ENCODE results near the gene MAGI1.

The MAGI1 gene

DNA sequence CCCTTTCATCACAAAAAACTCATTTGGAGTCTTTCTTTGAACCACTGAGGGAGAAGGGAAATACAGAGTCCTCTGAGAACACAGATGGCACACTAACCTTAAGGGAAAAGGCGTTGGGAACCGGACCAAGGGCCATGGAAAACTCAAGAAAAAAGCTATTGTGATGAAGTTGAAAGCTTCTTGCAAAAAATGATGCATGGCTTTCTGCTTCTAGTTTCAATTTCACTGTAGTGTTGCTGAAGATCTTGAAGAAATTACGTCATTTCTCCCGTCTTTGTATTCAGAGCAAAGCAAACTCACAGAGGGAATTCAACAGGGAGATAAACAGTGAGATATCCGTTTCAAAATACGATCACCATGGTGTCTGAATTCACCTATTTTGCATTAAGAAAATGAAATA lies 708.6 kb downstream of the MAGI1 start:
- H3K4me2 ChIP-seq: peak overlapping the region; percentile 21; the same call in 1 of the 2 replicates
- no peak overlapping the region for H3K27ac ChIP-seq
- no peaks in the 10 kb centered on the region for H3K4me1 ChIP-seq (ENCODE audit: low read depth, poor library complexity, severe bottlenecking)
- H3K4me3 ChIP-seq (IDR thresholded peaks at IDR 0.05; ENCODE audit: insufficient read depth, low read depth, low read length): no peak overlapping the region
- H3K79me2 ChIP-seq (ENCODE audit: insufficient read depth, low read depth): no peaks in the 10 kb centered on the region
- no peaks in the 10 kb centered on the region for H4K20me1 ChIP-seq (ENCODE audit: insufficient read depth)
- H3K27me3 ChIP-seq (ENCODE audit: insufficient read depth, low read depth): no peaks in the 10 kb centered on the region
- H2AFZ ChIP-seq (ENCODE audit: low read depth): peak overlapping the region; percentile 34; the same call in 1 of the 2 replicates
- TF ChIP-seq, protein P1, sequence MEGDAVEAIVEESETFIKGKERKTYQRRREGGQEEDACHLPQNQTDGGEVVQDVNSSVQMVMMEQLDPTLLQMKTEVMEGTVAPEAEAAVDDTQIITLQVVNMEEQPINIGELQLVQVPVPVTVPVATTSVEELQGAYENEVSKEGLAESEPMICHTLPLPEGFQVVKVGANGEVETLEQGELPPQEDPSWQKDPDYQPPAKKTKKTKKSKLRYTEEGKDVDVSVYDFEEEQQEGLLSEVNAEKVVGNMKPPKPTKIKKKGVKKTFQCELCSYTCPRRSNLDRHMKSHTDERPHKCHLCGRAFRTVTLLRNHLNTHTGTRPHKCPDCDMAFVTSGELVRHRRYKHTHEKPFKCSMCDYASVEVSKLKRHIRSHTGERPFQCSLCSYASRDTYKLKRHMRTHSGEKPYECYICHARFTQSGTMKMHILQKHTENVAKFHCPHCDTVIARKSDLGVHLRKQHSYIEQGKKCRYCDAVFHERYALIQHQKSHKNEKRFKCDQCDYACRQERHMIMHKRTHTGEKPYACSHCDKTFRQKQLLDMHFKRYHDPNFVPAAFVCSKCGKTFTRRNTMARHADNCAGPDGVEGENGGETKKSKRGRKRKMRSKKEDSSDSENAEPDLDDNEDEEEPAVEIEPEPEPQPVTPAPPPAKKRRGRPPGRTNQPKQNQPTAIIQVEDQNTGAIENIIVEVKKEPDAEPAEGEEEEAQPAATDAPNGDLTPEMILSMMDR (conservative IDR thresholded peaks at IDR 0.05; ENCODE audit: low read depth, low read length): no peak
- H3K36me3 ChIP-seq (ENCODE audit: insufficient read depth): no peaks in the 10 kb centered on the region
- H3K9ac ChIP-seq: no peak overlapping the region

DNA sequence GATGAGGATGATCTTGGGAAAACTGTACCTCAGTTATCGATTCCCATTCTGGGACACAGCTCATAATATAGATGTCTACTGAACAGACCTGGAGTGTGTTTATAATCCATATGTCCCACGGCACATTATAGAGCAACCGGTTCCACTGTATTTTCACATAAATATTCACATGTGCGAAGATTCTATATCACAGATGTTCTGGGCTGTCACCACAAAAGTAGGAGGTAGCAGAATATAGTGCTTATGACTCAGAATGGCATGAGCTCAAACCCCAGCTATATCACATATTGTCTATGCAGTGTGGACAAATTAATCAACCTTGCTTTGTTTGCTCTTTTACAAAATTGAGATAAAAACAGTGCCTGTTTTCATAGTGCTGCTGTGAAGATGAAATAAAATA lies 710.6 kb downstream of the MAGI1 start:
- Histone ChIP-seq H3K27ac (no peak overlapping the region), H4K20me1 (ENCODE audit: insufficient read depth) (no peaks in the 10 kb centered on the region), H3K4me3 (IDR thresholded peaks at IDR 0.05; ENCODE audit: insufficient read depth, low read depth, low read length) (no peak overlapping the region), H3K9ac (no peak overlapping the region), H3K79me2 (ENCODE audit: insufficient read depth, low read depth) (no peaks in the 10 kb centered on the region), H3K27me3 (ENCODE audit: insufficient read depth, low read depth) (no peaks in the 10 kb centered on the region), H3K4me2 (no peak overlapping the region), H3K36me3 (ENCODE audit: insufficient read depth) (no peaks in the 10 kb centered on the region), H2AFZ (ENCODE audit: low read depth) (no peak overlapping the region), H3K4me1 (ENCODE audit: low read depth, poor library complexity, severe bottlenecking) (no peaks in the 10 kb centered on the region)
- TF ChIP-seq, protein P1 (conservative IDR thresholded peaks at IDR 0.05; ENCODE audit: low read depth, low read length): no peak

DNA sequence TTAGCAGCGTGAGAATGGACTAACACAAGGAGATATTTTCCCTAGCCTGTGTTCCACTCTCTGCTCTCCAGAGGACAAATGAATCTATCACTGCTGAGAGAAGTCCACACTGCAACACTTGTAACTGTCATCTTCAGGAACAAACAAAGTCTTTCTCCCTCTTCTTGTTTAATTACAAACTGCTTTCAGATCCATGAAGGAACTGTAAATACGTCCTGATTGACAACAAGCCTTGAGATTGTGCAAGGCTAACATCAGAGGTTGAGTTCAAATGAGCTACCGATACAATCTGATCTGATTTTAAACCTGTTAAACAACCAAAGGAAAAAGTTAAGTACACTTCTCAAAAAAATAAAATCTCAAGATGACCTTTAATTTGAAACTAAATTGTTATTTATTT lies 712.1 kb downstream of the MAGI1 start:
- no peaks in the 10 kb centered on the region for H3K79me2 ChIP-seq (ENCODE audit: insufficient read depth, low read depth)
- no peak overlapping the region for H3K4me3 ChIP-seq (IDR thresholded peaks at IDR 0.05; ENCODE audit: insufficient read depth, low read depth, low read length)
- no peaks in the 10 kb centered on the region for H3K36me3 ChIP-seq (ENCODE audit: insufficient read depth)
- H4K20me1 ChIP-seq (ENCODE audit: insufficient read depth): no peaks in the 10 kb centered on the region
- H3K4me2 ChIP-seq: no peak overlapping the region
- H3K27me3 ChIP-seq (ENCODE audit: insufficient read depth, low read depth): no peaks in the 10 kb centered on the region
- no peak overlapping the region for H3K27ac ChIP-seq
- no peaks in the 10 kb centered on the region for H3K4me1 ChIP-seq (ENCODE audit: low read depth, poor library complexity, severe bottlenecking)
- TF ChIP-seq, protein P1 (conservative IDR thresholded peaks at IDR 0.05; ENCODE audit: low read depth, low read length): no peak
- no peak overlapping the region for H3K9ac ChIP-seq
- H2AFZ ChIP-seq (ENCODE audit: low read depth): no peak overlapping the region

DNA sequence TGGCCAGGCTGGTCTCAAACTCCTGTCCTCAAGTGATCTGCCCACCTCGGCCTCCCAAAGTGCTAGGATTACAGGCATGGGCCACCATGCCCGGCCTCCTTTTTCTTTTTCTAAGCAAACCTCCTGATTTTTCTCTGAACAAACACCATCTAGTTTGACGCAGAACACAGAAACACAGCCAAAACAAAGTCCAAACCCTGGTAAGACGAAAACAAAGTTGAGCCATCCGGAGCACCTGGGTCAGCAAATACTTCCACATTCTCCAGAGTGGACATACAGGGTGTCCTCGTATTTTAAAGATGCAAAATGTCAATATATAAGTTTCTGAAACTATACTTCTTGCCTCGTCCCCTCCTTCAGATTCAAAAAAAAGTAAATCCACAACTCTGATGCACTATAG lies 715.8 kb downstream of the MAGI1 start:
- TF ChIP-seq, protein P1 (conservative IDR thresholded peaks at IDR 0.05; ENCODE audit: low read depth, low read length): no peak
- Histone ChIP-seq H2AFZ (ENCODE audit: low read depth) (no peak overlapping the region), H3K4me3 (IDR thresholded peaks at IDR 0.05; ENCODE audit: insufficient read depth, low read depth, low read length) (no peak overlapping the region), H3K9ac (no peak overlapping the region), H3K36me3 (ENCODE audit: insufficient read depth) (no peaks in the 10 kb centered on the region), H3K79me2 (ENCODE audit: insufficient read depth, low read depth) (no peaks in the 10 kb centered on the region), H3K27ac (no peak overlapping the region), H3K4me1 (ENCODE audit: low read depth, poor library complexity, severe bottlenecking) (no peaks in the 10 kb centered on the region), H4K20me1 (ENCODE audit: insufficient read depth) (no peaks in the 10 kb centered on the region), H3K27me3 (ENCODE audit: insufficient read depth, low read depth) (no peaks in the 10 kb centered on the region), H3K4me2 (no peak overlapping the region)
